Karpas-422 (cell line): Measurements from ENCODE around the gene TACR1. TPM values are rescaled to one million over a fixed set of nuclear protein-coding genes. Genes with fewer than 3 reads are reported as not detected.

ENCODE experiments used
- DNase-seq: peaks from one replicate; pipeline ENCODE4 v3.0.0-alpha.2; 2015
- H2AFZ ChIP-seq: fragments of 200-600 bp; sonication (generic); 2 replicates; pipeline ENCODE4 v1.6.1; 2014; ENCODE audit warnings: antibody characterized with exemption, low read length, mixed read lengths
- H3K27ac ChIP-seq: fragments of 200-600 bp; sonication (generic); 2 replicates; pipeline ENCODE4 v1.5.1; 2014; ENCODE audit warnings: mild to moderate bottlenecking, low read length, moderate library complexity
- H3K27me3 ChIP-seq: fragments of 200-600 bp; sonication (generic); 2 replicates; pipeline ENCODE4 v1.6.1; 2014; ENCODE audit warnings: low read length, mixed read lengths
- H3K36me3 ChIP-seq: fragments of 200-600 bp; sonication (generic); 2 replicates; pipeline ENCODE4 v1.6.1; 2014; ENCODE audit warnings: low read length, mixed read lengths; ENCODE audit not compliant: insufficient read depth
- H3K4me1 ChIP-seq: fragments of 200-600 bp; sonication (generic); 2 replicates; pipeline ENCODE4 v1.6.1; 2014; ENCODE audit warnings: mild to moderate bottlenecking, low read length, mixed read lengths
- H3K4me2 ChIP-seq: fragments of 200-600 bp; sonication (generic); 2 replicates; pipeline ENCODE4 v1.6.1; 2014; ENCODE audit warnings: low read length, low read depth, mild to moderate bottlenecking; ENCODE audit not compliant: poor library complexity, severe bottlenecking
- H3K4me3 ChIP-seq: fragments of 200-600 bp; sonication (generic); 2 replicates; pipeline ENCODE4 v1.5.1; 2014; ENCODE audit warnings: mild to moderate bottlenecking, antibody characterized with exemption, low read length, mixed read lengths
- H3K79me2 ChIP-seq: fragments of 200-600 bp; sonication (generic); 2 replicates; pipeline ENCODE4 v1.6.1; 2014; ENCODE audit warnings: mild to moderate bottlenecking, low read length, mixed read lengths
- H3K9ac ChIP-seq: fragments of 200-600 bp; sonication (generic); 2 replicates; pipeline ENCODE4 v1.6.0; 2014; ENCODE audit warnings: low read length
- H3K9me2 ChIP-seq: fragments of 200-600 bp; sonication (generic), shearing (Covaris generic); replicated peaks from 2 replicates; pipeline ENCODE4 v1.6.0; 2014; ENCODE audit warnings: mild to moderate bottlenecking, low read length, moderate library complexity; ENCODE audit not compliant: insufficient read depth
- H3K9me3 ChIP-seq: fragments of 300-700, 200-600 bp; sonication (generic); 2 replicates; pipeline ENCODE4 v1.6.1; 2014; ENCODE audit warnings: low read length, mixed read lengths
- H4K20me1 ChIP-seq: fragments of 200-600 bp; sonication (generic); 2 replicates; pipeline ENCODE4 v1.6.1; 2014; ENCODE audit warnings: mild to moderate bottlenecking, antibody characterized with exemption, low read length, low read depth; ENCODE audit not compliant: insufficient read depth
- total RNA-seq: library from RNA; depleted of rRNA; stranded (reverse); fragments of >200 nt; shearing (Covaris generic); gene quantifications from 2 replicates; pipeline ENCODE4 v1.2.3, GENCODE V29; 2014; ENCODE audit warnings: low replicate concordance

TACR1 gene
- total RNA-seq, 1 experiment from 2014 or later: not detected

- Histone ChIP-seq H3K36me3 (no peaks in the 10 kb centered on the region), H3K4me1 (no peaks in the 10 kb centered on the region), H3K79me2 (no peaks in the 10 kb centered on the region), H2AFZ (no peak overlapping the region), H3K27me3 (no peaks in the 10 kb centered on the region), H3K4me3 (no peak overlapping the region), H3K9me2 (no peaks in the 10 kb centered on the region), H4K20me1 (no peaks in the 10 kb centered on the region), H3K27ac (no peak overlapping the region), H3K9me3 (no peaks in the 10 kb centered on the region), H3K9ac (no peak overlapping the region), H3K4me2 (no peak overlapping the region)
- no peak for DNase-seq
These were observed 168.9 kb downstream of the TACR1 start for GRCh38 chr2:75030218-75031009.

GRCh38 chr2:75027886-75028285, 171.4 kb downstream of the TACR1 start:
- Histone ChIP-seq H3K36me3 (no peaks in the 10 kb centered on the region), H3K9me2 (no peaks in the 10 kb centered on the region), H3K4me3 (no peak overlapping the region), H3K9me3 (no peaks in the 10 kb centered on the region), H3K4me2 (no peak overlapping the region), H3K9ac (no peak overlapping the region), H3K4me1 (no peaks in the 10 kb centered on the region), H3K27me3 (no peaks in the 10 kb centered on the region), H3K27ac (no peak overlapping the region), H3K79me2 (no peaks in the 10 kb centered on the region), H2AFZ (no peak overlapping the region), H4K20me1 (no peaks in the 10 kb centered on the region)
- no peak for DNase-seq

- no peaks in the 10 kb centered on the region for H3K9me2 ChIP-seq
- H3K36me3 ChIP-seq: no peaks in the 10 kb centered on the region
- no peak for DNase-seq
- no peak overlapping the region for H3K27ac ChIP-seq
- no peaks in the 10 kb centered on the region for H3K27me3 ChIP-seq
- H3K79me2 ChIP-seq: no peaks in the 10 kb centered on the region
- no peak overlapping the region for H2AFZ ChIP-seq
- no peaks in the 10 kb centered on the region for H3K9me3 ChIP-seq
- no peak overlapping the region for H3K4me2 ChIP-seq
- no peaks in the 10 kb centered on the region for H4K20me1 ChIP-seq
- no peaks in the 10 kb centered on the region for H3K4me1 ChIP-seq
- H3K4me3 ChIP-seq: no peak overlapping the region
- H3K9ac ChIP-seq: no peak overlapping the region
These were observed 173.5 kb downstream of the TACR1 start for GRCh38 chr2:75025633-75026380.

DNA sequence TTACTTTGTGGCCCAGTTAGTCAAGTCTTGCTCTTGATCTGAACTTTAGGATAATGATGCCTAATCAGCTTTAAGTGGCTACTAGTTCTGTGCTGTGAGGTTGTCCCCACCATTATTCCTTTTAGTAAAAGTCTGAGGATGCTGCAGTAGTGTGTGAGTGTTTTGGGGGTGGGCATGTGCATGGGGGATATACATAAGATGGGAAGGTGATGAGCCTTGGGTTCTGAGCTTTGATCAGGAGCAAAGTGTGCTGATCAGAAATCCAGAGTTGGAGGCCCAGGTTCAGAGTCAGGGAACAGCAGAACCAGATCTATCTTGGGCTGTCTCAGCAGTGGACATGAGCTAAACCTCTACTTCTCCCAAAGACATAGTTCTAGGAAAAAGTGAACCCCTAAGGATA, 174.1 kb downstream of the TACR1 start:
- H3K4me1 ChIP-seq: no peaks in the 10 kb centered on the region
- H3K9me2 ChIP-seq: no peaks in the 10 kb centered on the region
- no peaks in the 10 kb centered on the region for H3K9me3 ChIP-seq
- H3K79me2 ChIP-seq: no peaks in the 10 kb centered on the region
- no peaks in the 10 kb centered on the region for H4K20me1 ChIP-seq
- no peaks in the 10 kb centered on the region for H3K36me3 ChIP-seq
- H3K27ac ChIP-seq: no peak overlapping the region
- no peak overlapping the region for H3K9ac ChIP-seq
- no peak overlapping the region for H2AFZ ChIP-seq
- no peaks in the 10 kb centered on the region for H3K27me3 ChIP-seq
- no peak overlapping the region for H3K4me2 ChIP-seq
- no peak overlapping the region for H3K4me3 ChIP-seq
- no peak for DNase-seq

- Histone ChIP-seq H3K9me3 (no peaks in the 10 kb centered on the region), H3K27me3 (no peaks in the 10 kb centered on the region), H3K4me3 (no peak overlapping the region), H3K4me1 (no peaks in the 10 kb centered on the region), H3K4me2 (no peak overlapping the region), H3K36me3 (no peaks in the 10 kb centered on the region), H4K20me1 (no peaks in the 10 kb centered on the region), H3K79me2 (no peaks in the 10 kb centered on the region), H3K9me2 (no peaks in the 10 kb centered on the region), H3K9ac (no peak overlapping the region), H3K27ac (no peak overlapping the region), H2AFZ (no peak overlapping the region)
- no peak for DNase-seq
These were observed 175.5 kb downstream of the TACR1 start for GRCh38 chr2:75023666-75024455.

GRCh38 chr2:75022516-75022915, 176.8 kb downstream of the TACR1 start:
- Histone ChIP-seq H3K9me2 (no peaks in the 10 kb centered on the region), H3K27ac (no peak overlapping the region), H3K27me3 (no peaks in the 10 kb centered on the region), H3K36me3 (no peaks in the 10 kb centered on the region), H3K79me2 (no peaks in the 10 kb centered on the region), H3K9ac (no peak overlapping the region), H4K20me1 (no peaks in the 10 kb centered on the region), H3K4me1 (no peaks in the 10 kb centered on the region), H3K4me3 (no peak overlapping the region), H3K4me2 (no peak overlapping the region), H3K9me3 (no peaks in the 10 kb centered on the region), H2AFZ (no peak overlapping the region)
- no peak for DNase-seq

DNA sequence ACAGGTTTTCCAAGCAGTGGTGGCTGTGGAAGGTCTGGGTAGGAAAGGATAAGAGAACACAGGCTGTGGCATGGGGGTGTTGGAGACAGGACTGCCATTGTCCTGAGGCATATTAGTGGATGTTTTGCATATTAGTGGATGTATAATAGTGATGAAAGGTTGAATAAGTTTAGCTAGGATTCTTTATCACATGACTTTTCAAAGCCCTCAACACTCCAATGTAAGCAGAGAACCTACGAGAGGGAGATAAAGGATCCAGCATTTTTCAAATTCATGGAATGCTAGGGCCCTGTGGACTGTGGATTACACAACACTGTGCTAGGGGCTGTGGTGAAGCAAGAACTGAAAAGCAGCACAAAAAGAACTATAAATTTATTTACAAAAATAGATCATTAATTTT, 177.6 kb downstream of the TACR1 start:
- no peak overlapping the region for H3K27ac ChIP-seq
- H3K9me3 ChIP-seq: no peaks in the 10 kb centered on the region
- no peak overlapping the region for H3K4me3 ChIP-seq
- H4K20me1 ChIP-seq: no peaks in the 10 kb centered on the region
- no peak overlapping the region for H3K9ac ChIP-seq
- no peak overlapping the region for H2AFZ ChIP-seq
- H3K4me2 ChIP-seq: no peak overlapping the region
- H3K36me3 ChIP-seq: no peaks in the 10 kb centered on the region
- H3K4me1 ChIP-seq: no peaks in the 10 kb centered on the region
- DNase-seq: no peak
- no peaks in the 10 kb centered on the region for H3K9me2 ChIP-seq
- no peaks in the 10 kb centered on the region for H3K79me2 ChIP-seq
- H3K27me3 ChIP-seq: no peaks in the 10 kb centered on the region

DNA sequence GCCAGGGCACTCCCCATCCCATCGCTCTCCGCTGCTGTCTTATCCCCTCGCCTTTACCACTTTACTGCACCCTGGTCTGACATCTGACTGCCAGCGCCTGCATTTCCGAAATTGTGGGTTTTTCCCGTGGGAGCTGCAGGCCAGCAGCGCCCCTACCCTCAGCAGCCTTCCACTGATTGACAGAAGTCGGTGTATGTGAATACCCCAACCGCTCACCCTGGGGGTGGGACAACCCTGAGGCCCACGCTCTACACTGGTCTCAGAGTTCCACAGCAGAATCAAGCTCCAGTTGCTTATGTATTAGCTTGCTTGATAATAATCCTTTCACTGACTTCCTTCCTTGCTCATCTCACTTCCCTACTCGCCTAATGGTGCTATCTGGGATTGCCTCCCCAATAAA, 178.8 kb downstream of the TACR1 start:
- Histone ChIP-seq H4K20me1 (no peaks in the 10 kb centered on the region), H3K4me2 (no peak overlapping the region), H3K4me3 (no peak overlapping the region), H3K27ac (no peak overlapping the region), H3K27me3 (no peaks in the 10 kb centered on the region), H3K36me3 (no peaks in the 10 kb centered on the region), H2AFZ (no peak overlapping the region), H3K9me3 (no peaks in the 10 kb centered on the region), H3K9ac (no peak overlapping the region), H3K79me2 (no peaks in the 10 kb centered on the region), H3K4me1 (no peaks in the 10 kb centered on the region), H3K9me2 (no peaks in the 10 kb centered on the region)
- no peak for DNase-seq
